CD4-positive, CD25-positive, alpha-beta regulatory T cell (primary cell): ENCODE measurements around the gene SYT1. TPM values are rescaled to one million over a fixed set of nuclear protein-coding genes. Genes with fewer than 3 reads are reported as not detected.

ENCODE experiments used
- ATAC-seq, 2 donors: fragments of 150-1000 bp; cut with Tn5 transposase; one replicate each; pipeline ENCODE4 v1.10.0; 2021; ENCODE audit warnings: low read depth in 2 of 2, moderate number of reproducible peaks in 2 of 2, moderate library complexity in 1 of 2
- DNase-seq, 3 donors: peaks; one replicate each; pipeline versions ENCODE4 v3.0.0 to v3.0.0-alpha.2; 2012 to 2022; ENCODE audit warnings: mixed read lengths in 1 of 3
- H3K27ac ChIP-seq: one replicate; pipeline ENCODE4 v1.7.0; 2013; ENCODE audit warnings: mild to moderate bottlenecking, low read length; ENCODE audit not compliant: insufficient read depth, poor library complexity, severe bottlenecking
- H3K27me3 ChIP-seq: one replicate; pipeline ENCODE4 v1.7.0; 2013; ENCODE audit warnings: low read length; ENCODE audit not compliant: control insufficient read depth, insufficient read depth
- H3K36me3 ChIP-seq: one replicate; pipeline ENCODE4 v1.7.0; 2013; ENCODE audit warnings: mild to moderate bottlenecking, low read length, moderate library complexity; ENCODE audit not compliant: control insufficient read depth, insufficient read depth
- H3K4me1 ChIP-seq: 2 replicates; pipeline ENCODE4 v1.7.0; 2013; ENCODE audit warnings: mild to moderate bottlenecking, low read length; ENCODE audit not compliant: insufficient read depth, control insufficient read depth, poor library complexity, severe bottlenecking
- H3K4me3 ChIP-seq: one replicate; pipeline ENCODE4 v1.7.0; 2013; ENCODE audit warnings: low read depth, mild to moderate bottlenecking, low read length, moderate library complexity
- H3K9me3 ChIP-seq, 2 experiments: 1 replicate in 1 of 2; 2 replicates in 1 of 2; pipeline ENCODE4 v1.7.0; 2013; ENCODE audit warnings: low read length in 2 of 2, mild to moderate bottlenecking in 1 of 2, moderate library complexity in 1 of 2; ENCODE audit not compliant: control insufficient read depth in 2 of 2
- H3K27ac Mint-ChIP-seq, 3 donors: one replicate each; pipeline ENCODE4 v1.8.0; 2020 to 2022; ENCODE audit warnings: mild to moderate bottlenecking in 3 of 3, mixed read lengths in 3 of 3, moderate library complexity in 2 of 3
- H3K27me3 Mint-ChIP-seq: one replicate; pipeline ENCODE4 v1.8.0; 2022; ENCODE audit warnings: mild to moderate bottlenecking, mixed read lengths
- H3K36me3 Mint-ChIP-seq: one replicate; pipeline ENCODE4 v1.8.0; 2020; ENCODE audit warnings: mixed read lengths
- H3K4me1 Mint-ChIP-seq, 4 donors: one replicate each; pipeline ENCODE4 v1.8.0; 2020 to 2022; ENCODE audit warnings: mixed read lengths in 4 of 4, mild to moderate bottlenecking in 1 of 4
- H3K4me3 Mint-ChIP-seq, 4 donors: one replicate each; pipeline ENCODE4 v1.8.0; 2020 to 2022; ENCODE audit warnings: mild to moderate bottlenecking in 4 of 4, mixed read lengths in 4 of 4, moderate library complexity in 3 of 4
- H3K9me3 Mint-ChIP-seq, 7 donors: one replicate each; pipeline ENCODE4 v1.8.0; 2020 to 2022; ENCODE audit warnings: mixed read lengths in 7 of 7, mild to moderate bottlenecking in 3 of 7, moderate library complexity in 2 of 7
- polyA plus RNA-seq, 4 donors: library from polyadenylated mRNA; unstranded; fragments of 300-500 nt; fragmentation: Illumina TruSeq; gene quantifications; one replicate each; pipeline ENCODE4 v1.2.3, GENCODE V29; 2021
- total RNA-seq: library from RNA; stranded (reverse); gene quantifications from one replicate; pipeline ENCODE4 v1.2.3, GENCODE V29; 2022

The SYT1 gene
- total and polyA plus RNA-seq, 5 donors from 2014 or later = not detected

DNA sequence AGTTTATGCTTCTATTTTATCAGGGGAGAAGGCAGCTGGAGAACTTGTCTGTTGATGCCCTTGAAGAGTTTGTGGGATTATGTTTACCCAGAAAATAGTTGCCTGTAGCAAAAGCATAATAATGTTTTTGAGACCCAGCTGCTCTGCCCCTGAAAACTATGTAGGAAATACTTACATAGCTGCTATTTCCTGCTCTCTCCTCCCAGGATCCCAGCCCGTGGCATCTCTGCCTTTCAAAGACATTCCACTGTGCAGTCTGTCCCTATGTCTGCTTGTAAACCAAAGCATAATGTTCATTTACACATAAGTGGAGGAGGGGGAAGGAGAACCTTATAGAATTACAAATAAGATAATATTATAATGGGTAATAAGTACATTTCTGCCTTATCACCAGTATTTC lies 198.7 kb downstream of the SYT1 start:
- H3K4me3 Mint-ChIP-seq = no peak overlapping the region
- peaks cover 0 to 13% (median 4%) of the 10 kb centered on the region in 7 donors for H3K9me3 Mint-ChIP-seq
- no peaks in the 10 kb centered on the region for H3K4me1 ChIP-seq
- no peaks in the 10 kb centered on the region for H3K27me3 Mint-ChIP-seq
- no peak overlapping the region for H3K27ac Mint-ChIP-seq
- no peaks in the 10 kb centered on the region for H3K9me3 ChIP-seq
- no peaks in the 10 kb centered on the region for H3K27me3 ChIP-seq
- H3K36me3 Mint-ChIP-seq = no peaks in the 10 kb centered on the region
- H3K36me3 ChIP-seq = no peaks in the 10 kb centered on the region
- ATAC-seq (no peak), DNase-seq (no peak)
- H3K27ac ChIP-seq = no peak overlapping the region
- H3K4me1 Mint-ChIP-seq = no peaks in the 10 kb centered on the region
- H3K4me3 ChIP-seq = no peak overlapping the region

DNA sequence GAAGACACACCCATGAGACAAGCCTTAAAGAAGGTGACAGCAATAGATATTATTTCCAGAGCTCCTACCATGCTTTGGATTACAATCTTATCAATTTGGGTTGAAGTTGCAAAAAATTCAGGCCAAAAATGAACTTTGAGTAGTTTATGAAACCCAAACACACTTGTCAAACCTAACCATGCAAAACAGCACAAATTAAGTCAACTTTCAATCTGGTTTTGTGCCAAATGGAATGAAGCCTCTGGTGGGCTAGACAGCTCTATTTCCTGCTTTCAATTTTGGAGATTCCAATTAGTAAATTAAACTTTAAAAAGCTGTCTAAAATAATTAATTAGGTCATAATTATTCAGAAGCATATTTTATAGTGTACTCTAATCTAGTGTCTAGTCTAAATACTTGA lies 203.4 kb downstream of the SYT1 start:
- no peaks in the 10 kb centered on the region for H3K36me3 ChIP-seq
- no peak for DNase-seq
- H3K27ac ChIP-seq = no peak overlapping the region
- H3K9me3 ChIP-seq = no peaks in the 10 kb centered on the region
- Mint-ChIP-seq H3K4me3 (no peak overlapping the region), H3K36me3 (no peaks in the 10 kb centered on the region), H3K27me3 (no peaks in the 10 kb centered on the region), H3K4me1 (no peaks in the 10 kb centered on the region), H3K9me3 (peaks cover 1 to 13% (median 3%) of the 10 kb centered on the region in 7 donors), H3K27ac (no peak overlapping the region)
- no peaks in the 10 kb centered on the region for H3K27me3 ChIP-seq
- no peak for ATAC-seq
- H3K4me1 ChIP-seq = no peaks in the 10 kb centered on the region
- no peak overlapping the region for H3K4me3 ChIP-seq

DNA sequence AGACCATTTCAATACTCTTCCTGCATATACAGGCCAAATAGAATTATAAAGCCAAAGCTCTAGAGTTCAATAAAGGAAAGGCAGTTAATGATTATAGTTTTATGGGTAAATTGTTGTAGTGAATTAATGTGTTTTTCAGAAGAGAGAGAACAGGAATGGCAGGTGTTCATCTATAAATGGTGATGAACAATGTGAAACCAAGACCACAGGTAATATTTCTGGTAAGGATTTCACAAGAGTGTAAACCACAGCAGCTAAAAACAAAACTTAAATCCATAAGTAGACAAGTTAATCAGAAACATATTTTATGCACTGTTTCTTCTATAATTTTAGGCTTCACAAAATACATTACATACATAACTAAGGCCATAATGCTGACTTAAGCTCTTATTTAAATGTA lies 204.4 kb downstream of the SYT1 start:
- ATAC-seq (no peak), DNase-seq (no peak)
- Histone ChIP-seq H3K27ac (no peak overlapping the region), H3K9me3 (no peaks in the 10 kb centered on the region), H3K27me3 (no peaks in the 10 kb centered on the region), H3K36me3 (no peaks in the 10 kb centered on the region), H3K4me1 (no peaks in the 10 kb centered on the region), H3K4me3 (no peak overlapping the region)
- H3K27me3 Mint-ChIP-seq = no peaks in the 10 kb centered on the region
- no peaks in the 10 kb centered on the region for H3K4me1 Mint-ChIP-seq
- no peaks in the 10 kb centered on the region for H3K36me3 Mint-ChIP-seq
- H3K9me3 Mint-ChIP-seq = peaks cover 1 to 11% (median 3%) of the 10 kb centered on the region in 7 donors
- H3K4me3 Mint-ChIP-seq = no peak overlapping the region
- H3K27ac Mint-ChIP-seq = no peak overlapping the region

GRCh38 chr12:79071498-79071897 lies 206.9 kb downstream of the SYT1 start:
- no peak overlapping the region for H3K4me3 ChIP-seq
- Mint-ChIP-seq H3K4me1 (no peaks in the 10 kb centered on the region), H3K9me3 (peaks cover 1 to 9% (median 5%) of the 10 kb centered on the region in 7 donors)

DNA sequence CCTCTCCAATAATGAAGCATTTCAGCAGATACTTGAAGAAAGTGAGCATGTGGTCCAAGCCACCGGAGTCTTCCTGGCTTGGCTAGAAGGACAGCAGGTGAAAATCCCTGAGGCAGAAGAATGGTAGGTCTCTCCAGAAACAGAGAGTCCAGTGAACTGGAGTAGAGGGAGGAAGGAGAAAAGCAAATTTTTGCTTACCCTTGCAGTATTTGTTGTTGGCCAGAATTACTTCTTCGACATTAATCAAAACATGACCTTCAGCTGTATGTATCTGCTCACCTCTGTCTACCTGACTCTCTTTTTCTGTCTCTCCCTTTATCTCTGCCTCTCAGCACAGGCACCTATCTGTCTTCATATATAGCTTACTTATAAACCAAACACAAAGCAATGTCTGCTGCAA lies 208.9 kb downstream of the SYT1 start:
- Histone ChIP-seq H3K4me3 (no peak overlapping the region), H3K27me3 (no peaks in the 10 kb centered on the region), H3K27ac (no peak overlapping the region), H3K4me1 (no peaks in the 10 kb centered on the region), H3K9me3 (no peaks in the 10 kb centered on the region), H3K36me3 (no peaks in the 10 kb centered on the region)
- no peak for ATAC-seq
- Mint-ChIP-seq H3K27me3 (no peaks in the 10 kb centered on the region), H3K4me3 (no peak overlapping the region), H3K27ac (no peak overlapping the region), H3K36me3 (no peaks in the 10 kb centered on the region), H3K9me3 (peaks cover 1 to 7% (median 5%) of the 10 kb centered on the region in 7 donors), H3K4me1 (no peaks in the 10 kb centered on the region)
- no peak for DNase-seq

More at GRCh38 chr12:79071498-79071897, 206.9 kb downstream of the SYT1 start:
- H3K27ac Mint-ChIP-seq = no peak overlapping the region
- Histone ChIP-seq H3K36me3 (no peaks in the 10 kb centered on the region), H3K27ac (no peak overlapping the region), H3K27me3 (no peaks in the 10 kb centered on the region), H3K9me3 (no peaks in the 10 kb centered on the region), H3K4me1 (no peaks in the 10 kb centered on the region)
- H3K27me3 Mint-ChIP-seq = no peaks in the 10 kb centered on the region
- no peak for DNase-seq
- H3K4me3 Mint-ChIP-seq = no peak overlapping the region
- no peaks in the 10 kb centered on the region for H3K36me3 Mint-ChIP-seq
- ATAC-seq = no peak

DNA sequence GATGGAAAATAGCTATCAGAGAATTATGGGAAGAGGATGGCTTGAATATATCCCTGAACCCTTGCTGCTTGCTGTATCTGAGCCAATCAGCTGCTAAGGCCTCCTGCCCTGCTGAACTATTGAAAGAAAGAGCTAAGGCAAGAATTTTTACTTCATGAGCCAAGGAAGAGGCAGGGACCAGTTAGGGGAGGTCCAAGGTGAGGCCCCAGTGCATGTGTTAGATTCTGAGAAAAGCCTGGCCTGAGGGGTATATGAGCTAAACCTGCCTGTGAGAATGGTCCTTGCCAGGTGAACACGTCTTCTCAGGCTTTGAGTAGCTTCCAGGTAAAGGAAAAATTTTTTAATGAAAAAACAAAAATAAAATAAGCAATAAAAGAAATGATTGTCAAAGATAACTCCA lies 218.0 kb downstream of the SYT1 start:
- no peak overlapping the region for H3K4me3 Mint-ChIP-seq
- Histone ChIP-seq H3K4me3 (no peak overlapping the region), H3K9me3 (peaks cover 0 to 1% of the 10 kb centered on the region in 2 experiments), H3K27me3 (no peaks in the 10 kb centered on the region), H3K27ac (no peak overlapping the region), H3K36me3 (no peaks in the 10 kb centered on the region), H3K4me1 (no peaks in the 10 kb centered on the region)
- H3K27me3 Mint-ChIP-seq = no peaks in the 10 kb centered on the region
- H3K27ac Mint-ChIP-seq = peak overlapping the region in 1 of 3 donors; percentile 48
- H3K36me3 Mint-ChIP-seq = no peaks in the 10 kb centered on the region
- H3K4me1 Mint-ChIP-seq = no peaks in the 10 kb centered on the region
- no peak for DNase-seq
- peaks cover 0 to 5% (median 2%) of the 10 kb centered on the region in 7 donors for H3K9me3 Mint-ChIP-seq
- ATAC-seq = no peak

DNA sequence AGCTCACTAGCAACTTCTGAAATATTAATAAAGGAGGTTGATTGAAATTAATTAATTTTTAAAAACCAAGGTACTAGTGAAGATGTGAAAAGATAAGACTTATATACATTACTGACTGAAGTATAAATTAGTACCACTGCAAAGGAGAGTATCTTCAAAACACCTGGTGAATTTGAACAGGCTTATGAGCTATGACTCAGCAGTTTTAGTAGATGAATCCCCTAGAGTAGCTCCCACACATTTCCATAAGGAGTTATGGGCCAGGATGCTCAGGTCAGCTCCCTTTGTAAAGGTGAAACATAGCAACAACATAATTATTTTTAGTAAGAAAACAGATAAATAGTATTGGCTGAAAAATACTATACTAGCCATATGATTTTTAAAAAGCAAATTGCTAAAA lies 218.6 kb downstream of the SYT1 start:
- peaks cover 0 to 5% (median 2%) of the 10 kb centered on the region in 7 donors for H3K9me3 Mint-ChIP-seq
- H3K4me3 Mint-ChIP-seq = no peak overlapping the region
- H3K4me1 ChIP-seq = no peaks in the 10 kb centered on the region
- H3K4me3 ChIP-seq = no peak overlapping the region
- no peak overlapping the region for H3K27ac ChIP-seq
- no peaks in the 10 kb centered on the region for H3K36me3 Mint-ChIP-seq
- H3K27ac Mint-ChIP-seq = no peak overlapping the region
- H3K9me3 ChIP-seq = peaks cover 0 to 1% of the 10 kb centered on the region in 2 experiments
- no peaks in the 10 kb centered on the region for H3K36me3 ChIP-seq
- H3K27me3 ChIP-seq = no peaks in the 10 kb centered on the region
- DNase-seq = no peak
- no peaks in the 10 kb centered on the region for H3K27me3 Mint-ChIP-seq
- no peaks in the 10 kb centered on the region for H3K4me1 Mint-ChIP-seq
- no peak for ATAC-seq

- Mint-ChIP-seq H3K4me3 (no peak overlapping the region), H3K27me3 (no peaks in the 10 kb centered on the region), H3K4me1 (no peaks in the 10 kb centered on the region), H3K9me3 (peaks cover 0 to 5% (median 3%) of the 10 kb centered on the region in 7 donors), H3K36me3 (no peaks in the 10 kb centered on the region), H3K27ac (no peak overlapping the region)
- Histone ChIP-seq H3K4me1 (no peaks in the 10 kb centered on the region), H3K4me3 (no peak overlapping the region), H3K9me3 (peaks cover 0 to 1% of the 10 kb centered on the region in 2 experiments), H3K36me3 (no peaks in the 10 kb centered on the region), H3K27ac (no peak overlapping the region), H3K27me3 (no peaks in the 10 kb centered on the region)
- DNase-seq (no peak), ATAC-seq (no peak)
Observed at GRCh38 chr12:79085106-79085682, 220.6 kb downstream of the SYT1 start.
